A549 treated with ZK216348 at 1 μM for 4 hours (cell line): ENCODE measurements around the gene SMAGP. TPM values are rescaled to one million over a fixed set of nuclear protein-coding genes. Genes with fewer than 3 reads are reported as not detected.

Experiments used
- total RNA-seq: library from RNA; stranded (reverse); fragments of 200-300 nt; extraction: Qiagen RNA extraction; gene quantifications from 5 replicates; pipeline ENCODE4 v1.2.3, GENCODE V29; 2022; ENCODE audit warnings: low read depth

The SMAGP gene, protein sequence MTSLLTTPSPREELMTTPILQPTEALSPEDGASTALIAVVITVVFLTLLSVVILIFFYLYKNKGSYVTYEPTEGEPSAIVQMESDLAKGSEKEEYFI
- total RNA-seq: 23.9 to 26.6 TPM (median 24.1 TPM) in 5 replicates

DNA sequence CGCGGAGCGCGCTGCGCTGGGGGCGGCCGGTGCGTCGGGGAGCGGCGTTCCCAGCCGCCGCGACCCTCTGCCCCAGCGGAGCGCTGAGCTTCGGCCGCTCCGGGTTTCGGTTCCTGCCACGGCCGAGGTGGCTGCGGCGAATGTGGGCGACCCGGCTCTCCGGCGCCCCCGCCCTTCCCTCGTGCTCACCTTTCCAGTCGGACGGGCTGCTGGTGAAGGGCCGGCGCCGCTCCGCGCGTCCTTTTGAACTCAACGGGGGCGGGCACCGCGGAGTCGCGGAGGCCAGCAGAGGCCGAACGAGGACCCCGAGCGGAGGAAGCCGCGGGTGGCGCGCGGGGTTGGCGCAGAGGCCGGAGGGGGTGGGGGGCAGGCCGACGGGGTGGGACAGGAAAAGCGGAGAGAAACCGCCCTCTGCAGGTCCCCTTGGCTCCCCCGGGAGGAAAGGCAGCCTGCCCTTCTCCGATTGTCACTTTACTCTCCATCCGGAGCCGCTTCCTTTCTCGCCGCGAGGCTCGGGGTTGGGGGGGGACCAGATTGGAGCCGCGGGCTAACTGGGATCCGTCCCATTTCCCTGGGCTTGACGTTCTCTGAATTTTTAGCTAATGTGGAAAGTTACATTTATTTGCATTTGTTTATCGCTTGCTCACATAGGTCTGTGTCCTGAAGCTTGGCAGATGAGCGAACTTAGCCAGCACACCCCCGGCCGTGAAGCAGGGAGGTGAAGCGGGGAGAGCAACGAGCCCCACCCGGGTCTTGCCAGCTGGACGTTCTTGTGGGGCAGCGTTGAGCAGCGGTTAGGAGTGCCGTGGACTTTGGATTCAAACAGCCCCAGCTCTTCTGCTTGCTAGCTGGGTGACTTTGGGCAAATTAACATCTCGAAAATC, at the start of gene SMAGP:
SMAGP (minus strand) TSS at position 349 of the 884 bp plus-strand sequence. CDS start 1,137 bp downstream, outside the sequence.

DNA sequence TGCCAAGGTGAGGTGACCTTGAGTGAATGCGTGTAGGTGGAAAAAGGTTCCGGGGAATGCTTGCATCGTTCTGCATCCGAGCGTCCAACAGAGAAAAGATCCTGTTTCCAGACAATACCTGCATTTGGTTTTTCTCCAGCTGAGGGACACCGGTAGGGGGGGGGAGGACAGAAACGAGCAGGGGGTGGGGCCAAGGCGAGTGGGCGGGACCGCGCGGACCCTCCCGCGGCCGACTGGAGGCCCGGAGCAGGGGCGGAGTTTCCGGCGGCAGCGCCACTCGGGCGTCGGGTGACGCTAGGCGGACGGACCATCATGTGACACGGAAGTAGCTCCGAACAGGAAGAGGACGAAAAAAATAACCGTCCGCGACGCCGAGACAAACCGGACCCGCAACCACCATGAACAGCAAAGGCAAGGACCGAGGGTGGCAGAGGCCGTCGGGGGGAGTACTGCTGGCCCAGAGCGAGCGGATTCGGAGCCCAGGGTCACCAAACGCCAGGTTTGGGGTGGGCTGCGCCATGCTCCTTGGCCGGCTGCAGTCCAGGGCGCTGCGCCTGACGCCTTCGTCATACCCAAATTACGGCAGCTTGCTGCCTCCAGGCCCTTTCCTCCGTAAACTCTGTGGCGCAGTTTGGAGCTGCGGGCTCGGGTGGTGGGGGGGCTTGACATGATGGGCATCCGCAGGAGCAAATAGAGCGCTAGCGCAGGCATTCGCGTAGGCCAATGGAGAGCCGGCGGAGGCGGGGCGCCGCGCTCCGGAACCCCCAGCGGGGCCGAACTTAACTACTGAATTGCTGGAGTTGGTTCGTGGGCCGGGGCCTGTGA, 31.5 kb downstream of the SMAGP start, which contains the start of gene DAZAP2:
DAZAP2 (plus strand) TSS at position 317 of the 825 bp plus-strand sequence; CDS start at position 399, 82 bp downstream.

DNA sequence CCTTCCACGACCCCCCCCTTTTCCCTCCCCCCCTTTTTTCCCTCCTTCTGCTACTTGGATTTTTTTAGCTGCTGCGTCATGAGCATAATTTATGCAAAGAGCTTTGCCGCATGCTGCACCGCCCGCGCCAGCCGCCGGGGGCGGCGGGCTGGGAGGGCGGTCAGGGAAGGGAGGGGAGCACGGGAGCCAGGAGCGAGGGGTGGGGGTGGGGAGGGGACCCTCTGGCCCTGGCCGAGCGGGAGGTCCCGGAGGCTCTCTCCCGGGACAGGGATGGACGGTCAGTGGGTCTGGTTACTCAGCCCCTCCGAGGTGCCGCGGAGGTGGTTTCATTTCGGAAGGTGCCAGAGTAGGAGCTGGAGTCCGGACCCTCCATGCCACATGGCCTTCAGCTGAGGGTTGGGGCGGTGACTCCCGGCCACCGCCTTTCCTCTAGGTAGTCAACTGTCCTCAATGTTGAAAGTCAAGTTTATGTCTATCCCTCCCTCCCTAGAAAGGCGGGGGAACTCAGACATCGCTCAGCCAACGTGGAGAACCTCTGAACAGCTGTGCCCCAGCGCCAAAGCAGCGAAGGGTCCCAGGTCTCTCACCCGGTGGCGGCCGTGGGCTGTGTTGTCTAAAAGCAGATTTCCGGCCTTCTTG, 52.1 kb downstream of the SMAGP start, which contains the start of gene POU6F1:
POU6F1 (minus strand) TSS at position 95 of the 639 bp plus-strand sequence. CDS start 11,226 bp downstream, outside the sequence.

Other genes with a start within 250 kb of the SMAGP start
- 16.7 to 24.1 TPM (median 22.2 TPM) in 5 replicates for gene SLC11A2, start 244.0 kb downstream of the SMAGP start, total RNA-seq
- 23.5 to 28.0 TPM (median 24.6 TPM) in 5 replicates for gene LETMD1, start 222.1 kb downstream of the SMAGP start, total RNA-seq
- gene CSRNP2, start 186.8 kb downstream of the SMAGP start, total RNA-seq: 11.8 to 16.1 TPM (median 13.8 TPM) in 5 replicates
- 18.8 to 22.2 TPM (median 21.1 TPM) in 5 replicates for gene TFCP2, start 97.3 kb downstream of the SMAGP start, total RNA-seq
- gene POU6F1, start 52.4 kb downstream of the SMAGP start, total RNA-seq: 1.0 to 3.9 TPM (median 1.6 TPM) in 5 replicates
- 303 to 355 TPM (median 335 TPM) in 5 replicates for gene DAZAP2, start 31.6 kb downstream of the SMAGP start, total RNA-seq
- gene BIN2, start 53.8 kb upstream of the SMAGP start, total RNA-seq: 0.09 to 0.19 TPM (median 0.14 TPM) in 4 of 5 replicates, not detected in the other
- gene CELA1, start 76.3 kb upstream of the SMAGP start, total RNA-seq: not detected in 5 replicates
- 2.3 to 4.5 TPM (median 3.6 TPM) in 5 replicates for gene GALNT6, start 121.0 kb upstream of the SMAGP start, total RNA-seq
- gene SLC4A8, start 154.4 kb upstream of the SMAGP start, total RNA-seq: 0.77 to 1.8 TPM (median 1.6 TPM) in 5 replicates